CD14-positive monocyte (primary cell): ENCODE measurements around the gene PPARGC1A. TPM values are rescaled to one million over a fixed set of nuclear protein-coding genes. Genes with fewer than 3 reads are reported as not detected.

ENCODE experiments used
- DNase-seq, 3 donors: peaks; one replicate each; pipeline ENCODE4 v3.0.0-alpha.2; 2011 to 2022
- H2AFZ ChIP-seq: 2 replicates; pipeline ENCODE4 v1.6.0; 2012; ENCODE audit warnings: mild to moderate bottlenecking, low read depth, low read length, inconsistent platforms; ENCODE audit not compliant: insufficient read depth, poor library complexity, severe bottlenecking
- H3K27ac ChIP-seq, 2 donors: 1 replicate in 1 of 2; 2 replicates in 1 of 2; pipeline ENCODE4 v1.5.1; 2012 to 2013; ENCODE audit warnings: low read length in 2 of 2, control low read depth in 1 of 2, inconsistent platforms in 1 of 2, low read depth in 1 of 2, mild to moderate bottlenecking in 1 of 2
- H3K27me3 ChIP-seq, 2 donors: one replicate each; pipeline versions ENCODE4 v1.6.0 to v1.6.1; 2011 to 2013; ENCODE audit warnings: low read length in 2 of 2; ENCODE audit not compliant: control insufficient read depth in 2 of 2, insufficient read depth in 2 of 2
- H3K36me3 ChIP-seq, 2 donors: replicated peaks in 1 of 2; 1 replicate in 1 of 2; 2 replicates in 1 of 2; pipeline versions ENCODE4 v1.5.1 to v1.6.1; 2012 to 2013; ENCODE audit warnings: low read length in 2 of 2, control low read depth in 1 of 2, inconsistent platforms in 1 of 2, mild to moderate bottlenecking in 1 of 2; ENCODE audit not compliant: insufficient read depth in 2 of 2, control insufficient read depth in 1 of 2
- H3K4me1 ChIP-seq, 2 donors: 1 replicate in 1 of 2; 2 replicates in 1 of 2; pipeline versions ENCODE4 v1.5.1 to v1.6.1; 2012 to 2013; ENCODE audit warnings: low read length in 2 of 2, control low read depth in 1 of 2, inconsistent platforms in 1 of 2, mild to moderate bottlenecking in 1 of 2, moderate library complexity in 1 of 2; ENCODE audit not compliant: insufficient read depth in 2 of 2, control insufficient read depth in 1 of 2
- H3K4me2 ChIP-seq: replicated peaks from 2 replicates; pipeline ENCODE3; 2012; ENCODE audit warnings: low read length, moderate library complexity, mild to moderate bottlenecking; ENCODE audit not compliant: poor library complexity, severe bottlenecking; ENCODE audit errors: extremely low read depth
- H3K4me3 ChIP-seq, 3 experiments: fragments of 200-600 bp in 1 of 3; sonication (generic) in 1 of 3; replicated peaks in 1 of 3; 1 replicate in 2 of 3; 2 replicates in 1 of 3; pipeline ENCODE4 v1.5.1; 2011 to 2013; ENCODE audit warnings: low read length in 3 of 3, mild to moderate bottlenecking in 3 of 3, control low read depth in 2 of 3, low read depth in 2 of 3, inconsistent platforms in 1 of 3, moderate library complexity in 1 of 3
- H3K79me2 ChIP-seq: 2 replicates; pipeline ENCODE4 v1.6.0; 2012; ENCODE audit warnings: mild to moderate bottlenecking, control low read depth, inconsistent platforms, low read length, moderate library complexity; ENCODE audit not compliant: insufficient read depth
- H3K9ac ChIP-seq: 2 replicates; pipeline ENCODE4 v1.6.0; 2017; ENCODE audit warnings: low read length, mild to moderate bottlenecking; ENCODE audit not compliant: insufficient read depth, poor library complexity, severe bottlenecking
- H3K9me3 ChIP-seq, 2 donors: replicated peaks in 1 of 2; 1 replicate in 1 of 2; 2 replicates in 1 of 2; pipeline versions ENCODE4 v1.5.1 to v1.6.1; 2012 to 2013; ENCODE audit warnings: low read length in 2 of 2, control low read depth in 1 of 2; ENCODE audit not compliant: control insufficient read depth in 1 of 2, insufficient read depth in 1 of 2
- H4K20me1 ChIP-seq: 2 replicates; pipeline ENCODE4 v1.6.0; 2012; ENCODE audit warnings: mild to moderate bottlenecking, low read length, control low read depth, moderate library complexity; ENCODE audit not compliant: insufficient read depth
- H3K27ac Mint-ChIP-seq, 7 donors: one replicate each; pipeline ENCODE4 v1.8.0; 2020; ENCODE audit warnings: mild to moderate bottlenecking in 7 of 7, mixed read lengths in 7 of 7, moderate library complexity in 6 of 7, inconsistent platforms in 2 of 7
- H3K27me3 Mint-ChIP-seq, 3 donors: one replicate each; pipeline ENCODE4 v1.8.0; 2021 to 2022; ENCODE audit warnings: low read depth in 3 of 3, mild to moderate bottlenecking in 3 of 3, mixed read lengths in 3 of 3, moderate library complexity in 3 of 3, inconsistent platforms in 1 of 3
- H3K36me3 Mint-ChIP-seq, 2 donors: one replicate each; pipeline ENCODE4 v1.8.0; 2020; ENCODE audit warnings: mixed read lengths in 2 of 2, inconsistent platforms in 1 of 2, mild to moderate bottlenecking in 1 of 2
- H3K4me1 Mint-ChIP-seq: one replicate; pipeline ENCODE4 v1.8.0; 2020; ENCODE audit warnings: mild to moderate bottlenecking, mixed read lengths
- H3K4me3 Mint-ChIP-seq, 2 donors: one replicate each; pipeline ENCODE4 v1.8.0; 2020; ENCODE audit warnings: mild to moderate bottlenecking in 2 of 2, mixed read lengths in 2 of 2, moderate library complexity in 1 of 2
- H3K9me3 Mint-ChIP-seq, 7 donors: one replicate each; pipeline ENCODE4 v1.8.0; 2020 to 2022; ENCODE audit warnings: mixed read lengths in 7 of 7, mild to moderate bottlenecking in 6 of 7, moderate library complexity in 6 of 7, inconsistent platforms in 2 of 7
- whole genome bisulfite sequencing: methylation state at CpG from one replicate; pipeline ENCODE4 v1.1.5; 2013; ENCODE audit warnings: missing lambda C conversion rate; ENCODE audit not compliant: insufficient coverage; 5-methylcytosine and 5-hydroxymethylcytosine counted together
- intact Hi-C, 2 donors: fragments of 100-400 bp; cut with micrococcal nuclease; formaldehyde crosslinking; loops; one replicate each; pipeline versions ENCODE4 v1.15.0 to v1.15.1; 2023
- polyA plus RNA-seq, 3 donors: library from polyadenylated mRNA; depleted of rRNA in 1 of 3; unstranded in 2 of 3; stranded (reverse) in 1 of 3; fragments of 300-500 nt in 2 of 3; fragments of >200 nt in 1 of 3; fragmentation: Illumina TruSeq in 2 of 3; gene quantifications; 1 replicate in 2 of 3; 2 replicates in 1 of 3; pipeline ENCODE4 v1.2.3, GENCODE V29; 2012 to 2021
- TF ChIP-seq, protein P1 (sequence below): fragments of 200-600 bp; IDR thresholded peaks from one replicate; pipeline ENCODE4 v1.8.0; 2022; ENCODE audit warnings: antibody characterized with exemption, mild to moderate bottlenecking

Gene PPARGC1A
- polyA plus RNA-seq, 3 donors = 0.58 to 1.1 (median 0.79) TPM

DNA sequence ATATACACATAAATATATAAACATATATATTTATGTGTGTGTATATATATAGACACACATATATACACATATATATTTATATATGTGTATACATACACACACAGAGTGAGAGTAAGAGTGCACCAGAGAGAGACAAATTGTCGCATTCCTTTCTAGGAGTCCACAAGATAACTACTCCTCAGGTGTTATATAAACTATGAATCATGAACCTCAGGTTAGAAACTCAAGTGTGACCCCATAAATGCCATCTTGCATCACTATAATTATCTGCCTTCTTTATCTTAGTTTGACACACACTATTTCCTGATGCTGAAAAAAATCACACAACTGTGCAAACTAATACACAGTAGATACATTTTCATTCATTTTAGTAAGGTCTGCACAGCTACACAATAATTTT, 135.2 kb downstream of the PPARGC1A start:
- Mint-ChIP-seq H3K9me3 (peaks cover 0 to 4% (median 2%) of the 10 kb centered on the region in 7 donors), H3K4me1 (no peaks in the 10 kb centered on the region), H3K27ac (no peak overlapping the region), H3K27me3 (peaks cover 0 to 1% (median 0%) of the 10 kb centered on the region in 3 donors), H3K36me3 (no peaks in the 10 kb centered on the region), H3K4me3 (no peak overlapping the region)
- Histone ChIP-seq H3K4me2 (no peak overlapping the region), H3K27ac (no peak overlapping the region), H3K4me1 (no peaks in the 10 kb centered on the region), H4K20me1 (no peaks in the 10 kb centered on the region), H3K79me2 (no peaks in the 10 kb centered on the region), H3K36me3 (no peaks in the 10 kb centered on the region), H2AFZ (no peak overlapping the region), H3K9ac (no peak overlapping the region), H3K9me3 (no peaks in the 10 kb centered on the region), H3K4me3 (no peak overlapping the region), H3K27me3 (no peaks in the 10 kb centered on the region)
- TF ChIP-seq, protein P1, sequence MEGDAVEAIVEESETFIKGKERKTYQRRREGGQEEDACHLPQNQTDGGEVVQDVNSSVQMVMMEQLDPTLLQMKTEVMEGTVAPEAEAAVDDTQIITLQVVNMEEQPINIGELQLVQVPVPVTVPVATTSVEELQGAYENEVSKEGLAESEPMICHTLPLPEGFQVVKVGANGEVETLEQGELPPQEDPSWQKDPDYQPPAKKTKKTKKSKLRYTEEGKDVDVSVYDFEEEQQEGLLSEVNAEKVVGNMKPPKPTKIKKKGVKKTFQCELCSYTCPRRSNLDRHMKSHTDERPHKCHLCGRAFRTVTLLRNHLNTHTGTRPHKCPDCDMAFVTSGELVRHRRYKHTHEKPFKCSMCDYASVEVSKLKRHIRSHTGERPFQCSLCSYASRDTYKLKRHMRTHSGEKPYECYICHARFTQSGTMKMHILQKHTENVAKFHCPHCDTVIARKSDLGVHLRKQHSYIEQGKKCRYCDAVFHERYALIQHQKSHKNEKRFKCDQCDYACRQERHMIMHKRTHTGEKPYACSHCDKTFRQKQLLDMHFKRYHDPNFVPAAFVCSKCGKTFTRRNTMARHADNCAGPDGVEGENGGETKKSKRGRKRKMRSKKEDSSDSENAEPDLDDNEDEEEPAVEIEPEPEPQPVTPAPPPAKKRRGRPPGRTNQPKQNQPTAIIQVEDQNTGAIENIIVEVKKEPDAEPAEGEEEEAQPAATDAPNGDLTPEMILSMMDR = no peak
- DNase-seq = no peak
- no CpG with 5 or more reads among the region's 1 CpG for WGBS
- intact Hi-C loops = no loop called here

DNA sequence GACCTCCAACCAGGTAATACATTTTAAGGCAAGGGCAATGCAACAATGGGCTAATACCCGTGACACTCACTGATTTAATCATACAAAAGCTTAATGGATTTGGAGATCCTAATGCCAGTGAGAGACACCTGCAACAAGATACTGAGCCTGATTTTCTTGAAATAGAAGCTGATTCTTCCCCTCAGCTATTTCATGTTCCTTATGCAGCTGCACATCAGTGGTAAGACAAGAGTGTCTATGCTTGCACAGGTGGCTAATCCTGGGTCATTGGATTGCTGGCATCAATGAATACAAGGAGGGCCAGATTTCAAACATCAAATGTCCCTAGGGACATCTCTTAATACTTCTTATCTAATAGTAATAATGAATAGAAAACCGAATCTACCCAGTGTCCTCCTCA, 139.7 kb downstream of the PPARGC1A start:
- Histone ChIP-seq H3K27me3 (no peaks in the 10 kb centered on the region), H3K79me2 (no peaks in the 10 kb centered on the region), H2AFZ (no peak overlapping the region), H3K4me1 (no peaks in the 10 kb centered on the region), H4K20me1 (no peaks in the 10 kb centered on the region), H3K9me3 (no peaks in the 10 kb centered on the region), H3K9ac (no peak overlapping the region), H3K4me3 (no peak overlapping the region), H3K4me2 (no peak overlapping the region), H3K27ac (no peak overlapping the region), H3K36me3 (no peaks in the 10 kb centered on the region)
- Mint-ChIP-seq H3K36me3 (no peaks in the 10 kb centered on the region), H3K9me3 (peaks cover 0 to 5% (median 2%) of the 10 kb centered on the region in 7 donors), H3K4me1 (no peaks in the 10 kb centered on the region), H3K4me3 (no peak overlapping the region), H3K27ac (no peak overlapping the region), H3K27me3 (no peaks in the 10 kb centered on the region)
- WGBS = no CpG with 5 or more reads among the region's 2 CpGs
- DNase-seq = no peak
- TF ChIP-seq, protein P1 = no peak
- intact Hi-C loops = no loop called here
